ENCODE data around the gene WDR59.

- TF ChIP-seq CTCF (tag by site-specific recombination; IDR thresholded peaks at IDR 0.05) (no peak), HOXA7 (CRISPR knock-in tag; IDR thresholded peaks at IDR 0.05; ENCODE audit: borderline replicate concordance) (no peak), ZNF639 (tag by site-specific recombination; IDR thresholded peaks at IDR 0.05) (no peak), ZNF335 (tag by site-specific recombination; conservative IDR thresholded peaks at IDR 0.05) (no peak), ZNF398 (tag by site-specific recombination; IDR thresholded peaks at IDR 0.05) (no peak), YY1 (tag by site-specific recombination; IDR thresholded peaks at IDR 0.05) (no peak), HOXC10 (CRISPR knock-in tag; IDR thresholded peaks at IDR 0.05) (no peak), REPIN1 (tag by site-specific recombination; IDR thresholded peaks at IDR 0.05; ENCODE audit: low read depth) (no peak), MEIS1 (CRISPR knock-in tag; IDR thresholded peaks at IDR 0.05; ENCODE audit: borderline replicate concordance) (no peak), KLF16 (tag by site-specific recombination; IDR thresholded peaks at IDR 0.05) (no peak), ZNF350 (tag by site-specific recombination; IDR thresholded peaks at IDR 0.05) (no peak), ZNF792 (tag by site-specific recombination; IDR thresholded peaks at IDR 0.05) (no peak), ZBTB49 (tag by site-specific recombination; IDR thresholded peaks at IDR 0.05; ENCODE audit: low read depth) (no peak)
Measured at GRCh38 chr16:74837056-74837455, 147.9 kb downstream of the WDR59 start.

Data from HEK293 (cell line).